Stimulated activated CD8-positive, alpha-beta memory T cell treated with anti-CD3 and anti-CD28 coated beads, Interleukin-12 subunit alpha, Interleukin-12 subunit beta, amount 100 ng/mL, for 4 hours (primary cell): ENCODE measurements around the gene HIPK1.
"Not testable (repeated sequence)": the region's sequence is repeated elsewhere in the genome, so short reads cannot be mapped to it uniquely, and the experiment has no call there.

Experiments
- DNase-seq: peaks from one replicate; pipeline ENCODE4 v3.0.0-alpha.2; 2020; ENCODE audit warnings: low read depth

Gene HIPK1

GRCh38 chr1:113982949-113983348 lies 53.8 kb downstream of the HIPK1 start:
- DNase-seq, result no peak

- DNase-seq, result no peak
These were observed 54.3 kb downstream of the HIPK1 start for GRCh38 chr1:113983391-113983790.

GRCh38 chr1:113983826-113984225 lies 54.7 kb downstream of the HIPK1 start:
- no peak for DNase-seq

- DNase-seq, result no peak
These were observed 55.6 kb downstream of the HIPK1 start for GRCh38 chr1:113984710-113985109.

- DNase-seq, result no peak
These were observed 57.7 kb downstream of the HIPK1 start for GRCh38 chr1:113986802-113987201.

GRCh38 chr1:113987259-113987658 lies 58.1 kb downstream of the HIPK1 start:
- DNase-seq, result no peak

GRCh38 chr1:113990530-113990929 lies 61.4 kb downstream of the HIPK1 start:
- no peak for DNase-seq

GRCh38 chr1:113990961-113991360 lies 61.8 kb downstream of the HIPK1 start:
- DNase-seq, result no peak

GRCh38 chr1:113991467-113991997 lies 62.4 kb downstream of the HIPK1 start:
- no peak for DNase-seq

- DNase-seq, result no peak
These were observed 63.9 kb downstream of the HIPK1 start for GRCh38 chr1:113993072-113993471.

GRCh38 chr1:113993766-113994165 lies 64.6 kb downstream of the HIPK1 start:
- no peak for DNase-seq

GRCh38 chr1:113995382-113995781 lies 66.3 kb downstream of the HIPK1 start:
- DNase-seq, result no peak

GRCh38 chr1:113998361-113998760 lies 69.2 kb downstream of the HIPK1 start:
- DNase-seq, result no peak

- DNase-seq, result no peak
These were observed 70.1 kb downstream of the HIPK1 start for GRCh38 chr1:113999233-113999632.

GRCh38 chr1:113999799-114000198 lies 70.7 kb downstream of the HIPK1 start:
- DNase-seq, result no peak

- no peak for DNase-seq
These were observed 71.3 kb downstream of the HIPK1 start for GRCh38 chr1:114000406-114000805.

- DNase-seq, result no peak
These were observed 73.5 kb downstream of the HIPK1 start for GRCh38 chr1:114002492-114003239.

GRCh38 chr1:114003431-114003830 lies 74.3 kb downstream of the HIPK1 start:
- no peak for DNase-seq

- not testable (repeated sequence) for DNase-seq
These were observed 77.7 kb downstream of the HIPK1 start for GRCh38 chr1:114006825-114007224.

- DNase-seq, result no peak
These were observed 79.4 kb downstream of the HIPK1 start for GRCh38 chr1:114008480-114008941.

GRCh38 chr1:114008993-114009392 lies 79.9 kb downstream of the HIPK1 start:
- no peak for DNase-seq

- DNase-seq, result no peak
These were observed 80.3 kb downstream of the HIPK1 start for GRCh38 chr1:114009393-114009792.

- DNase-seq, result no peak
These were observed 81.5 kb downstream of the HIPK1 start for GRCh38 chr1:114010433-114011184.
